HS-5 (cell line): ENCODE measurements around the gene ZNF578.
A peak's percentile ranks its signal among the peaks of the same experiment; 100 is the strongest.
"Not testable (repeated sequence)": the region's sequence is repeated elsewhere in the genome, so short reads cannot be mapped to it uniquely, and the experiment has no call there.

Experiments
- DNase-seq: peaks from one replicate; pipeline ENCODE4 v3.0.0-alpha.2; 2012; ENCODE audit warnings: low read depth

Gene ZNF578

GRCh38 chr19:52516191-52516590 lies 62.8 kb downstream of the ZNF578 start:
- DNase-seq, result no peak

GRCh38 chr19:52518646-52519045 lies 65.3 kb downstream of the ZNF578 start:
- no peak for DNase-seq

DNA sequence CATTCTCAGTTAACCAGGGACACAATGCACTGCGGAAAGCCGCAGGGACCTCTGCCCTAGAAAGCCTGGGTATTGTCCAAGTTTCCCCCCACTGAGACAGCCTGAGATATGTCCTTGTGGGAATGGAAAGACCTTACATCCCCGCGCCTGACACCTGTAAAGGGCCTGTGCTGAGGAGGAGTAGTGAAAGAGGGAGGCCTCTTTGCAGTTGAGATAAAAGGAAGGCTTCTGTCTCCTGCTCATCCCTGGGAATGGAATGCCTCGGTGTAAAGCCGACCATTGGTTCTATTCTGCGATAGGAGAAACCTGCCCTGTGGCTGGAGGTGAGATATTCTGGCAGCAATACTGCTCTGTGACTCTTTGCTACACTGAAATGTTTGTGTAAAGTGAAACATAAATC lies 65.8 kb downstream of the ZNF578 start:
- DNase-seq, result not testable (repeated sequence)

DNA sequence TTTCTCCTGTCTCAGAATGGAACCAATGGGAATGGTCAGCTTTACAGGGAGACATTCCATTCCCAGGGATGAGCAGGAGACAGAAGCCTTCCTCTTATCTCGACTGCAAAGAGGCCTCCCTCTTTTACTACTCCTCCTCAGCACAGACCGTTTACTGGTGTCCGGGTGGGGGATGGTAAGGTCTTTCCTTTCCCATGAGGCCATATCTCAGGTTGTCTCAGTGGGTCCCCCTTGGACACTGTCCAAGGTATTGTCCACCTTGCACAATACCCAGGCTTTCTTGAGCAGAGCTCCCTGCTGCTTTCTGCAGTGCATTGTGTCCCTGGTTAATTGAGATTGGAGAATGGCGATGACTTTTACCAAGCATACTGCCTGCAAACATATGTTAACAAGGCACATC lies 66.7 kb downstream of the ZNF578 start:
- no peak for DNase-seq

GRCh38 chr19:52522551-52522950 lies 69.2 kb downstream of the ZNF578 start:
- DNase-seq, result no peak

- DNase-seq, result no peak
Measured at GRCh38 chr19:52524086-52524485, 70.7 kb downstream of the ZNF578 start.

DNA sequence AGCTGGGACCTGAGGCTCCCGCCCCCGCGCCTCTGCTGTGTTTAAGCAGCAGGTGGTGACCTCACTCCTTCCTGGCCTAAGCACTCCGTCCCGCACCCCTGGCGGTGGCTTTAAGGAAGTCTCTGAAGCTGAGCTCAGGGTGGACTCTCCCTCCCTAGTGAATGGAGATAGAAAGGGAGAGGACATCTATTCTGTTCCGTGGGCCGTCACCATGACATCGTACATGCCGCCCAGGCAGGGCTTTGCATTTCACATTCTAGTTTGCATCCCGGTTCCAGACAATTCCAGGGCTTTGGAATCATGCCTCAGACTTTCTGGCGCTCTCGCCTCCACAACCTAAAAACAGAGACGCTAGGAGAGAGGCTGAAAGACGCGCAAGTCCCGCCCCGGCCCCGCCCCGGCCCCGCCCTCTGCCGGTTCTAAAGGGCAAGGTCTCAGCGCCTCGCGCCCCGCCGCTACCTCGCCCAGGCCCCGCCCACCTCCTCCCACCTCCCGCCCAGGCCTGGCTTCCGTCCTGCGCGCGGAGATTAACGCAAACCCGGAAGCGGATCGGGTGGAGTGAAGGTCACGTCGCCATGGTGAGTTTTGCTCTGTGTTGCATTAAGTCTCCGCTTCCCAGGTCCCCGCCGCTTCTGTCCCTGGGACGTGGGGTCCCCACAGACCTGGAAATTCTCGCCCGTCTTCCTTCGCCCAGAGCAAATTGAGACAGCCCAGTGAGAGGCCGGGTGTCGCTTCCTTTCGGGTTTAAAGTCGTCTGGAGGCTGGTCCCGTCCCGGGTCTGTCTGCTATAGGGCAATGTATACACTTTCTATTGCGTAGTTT lies 74.0 kb downstream of the ZNF578 start, which contains the start of gene ZNF808:
TSS of gene ZNF808 (plus strand) at position 535 of the 822 bp plus-strand sequence. CDS start 15,617 bp downstream, outside the sequence.
- DNase-seq, result peak; percentile 63

GRCh38 chr19:52527956-52528351 lies 74.6 kb downstream of the ZNF578 start:
- DNase-seq, result no peak

DNA sequence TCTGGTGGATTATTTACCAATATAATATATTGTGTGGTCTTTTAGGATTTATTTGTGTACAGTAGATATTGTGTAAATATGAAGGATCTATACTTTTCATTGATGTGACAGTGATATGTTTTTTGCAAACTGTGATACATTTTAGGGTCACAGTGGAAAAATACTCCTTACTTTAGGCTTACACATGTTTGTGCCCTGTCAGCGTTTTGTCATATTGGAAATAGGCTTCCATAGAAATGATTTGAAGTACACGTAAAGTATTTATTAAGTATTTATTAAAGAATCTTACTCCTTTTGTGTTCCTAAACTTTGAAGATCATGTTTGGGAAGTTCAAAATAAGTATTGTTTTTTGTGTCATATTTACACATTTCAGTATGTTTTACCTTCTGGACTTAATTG lies 79.1 kb downstream of the ZNF578 start:
- DNase-seq, result no peak

DNA sequence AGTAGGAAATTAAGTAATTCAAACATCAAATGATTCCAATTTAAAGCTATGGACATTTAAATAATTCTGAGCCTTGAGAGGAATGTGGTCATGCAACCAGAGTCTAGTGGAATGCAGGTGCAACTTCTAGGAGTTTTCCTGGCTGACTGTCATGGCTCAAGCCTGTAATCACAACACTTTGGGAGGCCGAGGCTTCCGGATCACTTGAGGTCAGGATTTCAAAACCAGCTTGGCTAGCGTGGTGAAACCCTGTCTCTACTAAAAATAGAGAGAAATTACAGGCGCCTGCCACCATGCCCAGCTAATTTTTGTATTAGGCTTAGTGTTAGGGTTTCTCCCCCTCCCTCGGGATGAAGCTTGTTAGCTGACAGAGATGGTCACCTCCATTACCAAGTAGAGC lies 80.5 kb downstream of the ZNF578 start:
- DNase-seq, result no peak

DNA sequence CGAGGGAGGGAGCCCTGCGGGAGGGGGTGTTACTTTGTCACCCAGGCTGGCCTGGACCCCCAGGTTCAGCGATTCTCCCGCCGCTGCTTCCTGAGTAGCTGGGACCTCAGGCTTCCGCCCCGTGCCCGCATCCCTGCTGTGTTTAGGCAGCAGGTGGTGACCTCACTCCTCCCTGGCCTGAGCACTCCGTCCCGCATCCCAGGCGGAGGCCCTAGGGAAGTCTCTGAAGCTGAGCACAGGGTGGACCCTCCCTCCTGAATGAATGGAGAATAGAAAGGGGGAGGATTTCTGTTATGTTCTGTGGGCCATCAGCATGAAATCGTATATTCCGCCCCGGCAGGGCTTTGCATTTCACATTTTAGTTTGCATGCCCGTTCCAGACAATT lies 82.0 kb downstream of the ZNF578 start:
- not testable (repeated sequence) for DNase-seq

DNA sequence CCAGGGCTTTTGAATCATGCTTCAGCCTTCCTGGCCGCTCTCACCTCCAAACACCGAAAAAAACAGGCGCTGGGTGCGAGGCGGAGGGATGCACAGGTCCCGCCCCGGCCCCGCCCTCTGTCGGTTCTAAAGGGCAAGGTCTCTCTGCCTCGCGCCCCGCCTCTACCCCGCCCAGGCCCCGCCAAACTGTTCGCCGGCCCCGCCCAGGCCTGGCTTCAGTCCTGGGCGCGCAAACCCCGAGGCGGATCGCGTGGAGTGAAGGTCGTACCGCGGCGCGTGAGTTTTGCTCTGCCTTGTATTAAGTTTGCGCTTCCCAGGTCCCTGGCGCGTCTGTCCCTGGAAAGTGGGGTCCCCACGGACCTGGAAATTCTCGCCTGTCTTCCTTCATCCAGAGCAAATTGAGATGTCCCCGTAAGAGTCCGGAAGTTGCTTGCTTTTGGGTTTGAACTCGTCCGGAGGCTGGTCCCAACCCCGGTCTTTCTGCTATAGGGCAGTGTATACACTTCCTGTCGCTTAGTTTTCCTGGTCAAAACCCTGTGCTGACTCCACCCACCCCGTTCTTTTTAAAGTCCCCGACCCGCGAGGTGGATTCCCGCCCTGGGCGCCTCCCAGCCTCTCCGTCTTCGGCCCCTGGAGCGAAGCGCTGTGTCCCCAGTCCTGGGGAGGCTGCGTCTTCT lies 82.6 kb downstream of the ZNF578 start:
- DNase-seq, result no peak

DNA sequence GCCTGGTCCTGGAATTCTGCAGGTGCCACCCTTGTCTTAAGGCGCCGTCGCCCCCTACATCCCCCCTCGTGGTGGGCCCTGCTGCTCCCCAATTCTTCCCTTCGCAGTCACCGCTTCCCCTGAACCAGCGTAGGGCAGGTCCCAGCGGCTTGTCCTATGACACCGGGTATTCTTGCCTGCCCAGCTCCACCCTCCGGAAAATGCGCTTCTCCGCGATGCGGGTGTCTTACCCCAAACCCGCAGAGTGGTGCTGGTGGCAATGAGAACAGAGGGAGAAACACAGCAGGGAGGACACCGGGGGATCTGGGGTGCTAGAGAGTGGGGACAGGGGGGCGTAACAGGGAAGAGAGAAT lies 83.1 kb downstream of the ZNF578 start:
- no peak for DNase-seq

DNA sequence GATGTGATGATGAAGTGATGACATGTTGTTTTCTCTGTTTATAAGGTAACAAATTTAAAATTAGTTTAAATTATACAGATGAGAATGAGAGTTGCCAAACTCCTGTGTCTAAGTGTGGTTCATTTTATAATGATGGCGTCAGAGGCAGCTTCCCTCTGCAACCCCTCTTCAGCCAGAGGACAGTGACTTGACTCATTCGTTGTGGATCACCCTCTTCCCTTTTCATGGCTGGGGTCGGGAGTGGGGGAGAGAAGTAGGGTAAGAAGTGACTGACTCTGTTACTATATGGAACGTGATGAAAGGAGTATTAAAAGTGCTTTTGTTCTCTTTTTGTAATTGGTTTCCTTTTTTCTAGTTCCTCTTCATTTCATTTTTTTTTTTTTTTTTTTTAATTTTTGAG lies 85.5 kb downstream of the ZNF578 start:
- DNase-seq, result not testable (repeated sequence)

- DNase-seq, result not testable (repeated sequence)
Measured at GRCh38 chr19:52541176-52541575, 87.8 kb downstream of the ZNF578 start.

DNA sequence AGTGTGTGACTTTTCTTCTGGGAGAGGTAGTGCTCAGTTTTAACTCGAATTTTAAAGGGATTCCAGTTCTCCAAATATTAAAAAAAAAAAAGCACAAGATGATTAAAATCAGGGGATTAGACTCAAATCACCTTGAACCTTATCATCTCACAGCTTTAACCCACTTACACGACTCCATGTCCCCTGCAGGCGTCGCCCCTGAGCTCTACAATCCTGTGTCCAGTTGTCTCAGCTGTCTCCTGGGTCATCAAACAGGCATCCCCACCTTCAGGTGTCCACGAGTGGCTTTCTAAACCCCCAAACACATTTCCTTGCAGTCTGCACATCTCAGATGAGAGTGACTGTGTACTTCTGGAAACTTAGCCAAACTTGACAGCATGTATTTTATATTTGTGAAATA lies 88.3 kb downstream of the ZNF578 start:
- DNase-seq, result no peak

GRCh38 chr19:52542541-52542940 lies 89.2 kb downstream of the ZNF578 start:
- not testable (repeated sequence) for DNase-seq

DNA sequence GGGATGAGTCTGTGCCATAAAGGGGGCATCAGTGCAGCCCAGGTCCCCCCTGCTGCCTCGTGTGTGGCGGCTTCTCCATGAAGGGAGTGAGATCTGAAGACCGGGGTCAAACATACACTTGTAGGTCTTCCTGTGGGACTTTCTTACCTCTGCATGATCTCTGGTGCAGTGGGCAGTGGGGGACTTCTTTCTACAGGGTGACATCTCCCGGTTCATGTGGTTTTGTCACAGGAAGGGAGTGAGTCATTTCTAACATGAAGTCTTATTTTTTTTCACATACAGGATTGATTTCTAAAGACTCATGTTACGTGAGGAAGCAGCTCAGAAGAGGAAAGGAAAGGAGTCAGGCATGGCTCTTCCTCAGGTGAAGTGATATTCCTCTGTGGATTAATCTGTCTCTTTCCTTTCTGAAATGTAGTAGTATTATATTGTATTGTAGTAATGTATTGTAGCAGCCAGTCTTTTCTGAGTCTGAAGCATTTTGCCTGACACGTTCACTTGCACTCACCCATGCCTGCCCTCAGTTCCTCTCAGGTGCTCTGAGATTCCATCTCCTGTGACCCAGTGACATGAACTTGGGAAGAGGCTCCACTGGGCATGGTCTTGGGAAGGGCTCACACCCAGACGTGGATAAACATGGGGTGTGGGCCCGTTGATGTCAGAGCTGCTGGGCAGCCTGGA lies 89.8 kb downstream of the ZNF578 start:
- DNase-seq, result no peak

GRCh38 chr19:52554216-52554971 lies 101.0 kb downstream of the ZNF578 start:
- no peak for DNase-seq

GRCh38 chr19:52557231-52557995 lies 104.1 kb downstream of the ZNF578 start:
- DNase-seq, result no peak

- not testable (repeated sequence) for DNase-seq
Measured at GRCh38 chr19:52558732-52559445, 105.5 kb downstream of the ZNF578 start.
